Measurements from ENCODE around the gene CCDC190.

The CCDC190 gene

GRCh38 chr1:162893612-162893908, 32.6 kb upstream of the CCDC190 start:
- Histone ChIP-seq H3K36me3 (ENCODE audit: control insufficient read depth in 1 of 2, insufficient read depth in 2 of 2, low read depth in 1 of 2, low read length in 2 of 2) (no peaks in the 10 kb centered on the region), H4K8ac (ENCODE audit: low read length) (no peak overlapping the region)

GRCh38 chr1:162892906-162893611, 32.1 kb upstream of the CCDC190 start:
- Histone ChIP-seq H2BK15ac (ENCODE audit: low read depth, poor library complexity, severe bottlenecking) (no peak overlapping the region), H3K27ac (ENCODE audit: low read length, poor library complexity, severe bottlenecking) (no peak overlapping the region), H4K91ac (ENCODE audit: low read length) (no peak overlapping the region), H3K36me3 (ENCODE audit: control insufficient read depth in 1 of 2, insufficient read depth in 2 of 2, low read depth in 1 of 2, low read length in 2 of 2) (no peaks in the 10 kb centered on the region), H2AK5ac (ENCODE audit: low read length, severe bottlenecking) (no peak overlapping the region), H3K4me2 (ENCODE audit: low read length, poor library complexity, severe bottlenecking) (no peak overlapping the region), H3K4me1 (ENCODE audit: control insufficient read depth, insufficient read depth, low read depth, low read length) (peaks cover 1% of the 10 kb centered on the region), H3K9me3 (ENCODE audit: control insufficient read depth, low read length) (no peaks in the 10 kb centered on the region), H3K4ac (ENCODE audit: low read depth in 1 of 2, low read length in 2 of 2) (no peak overlapping the region), H2BK12ac (ENCODE audit: low read length in 2 of 2) (no peak overlapping the region), H3K4me3 (ENCODE audit: insufficient read depth in 1 of 2, low read depth in 1 of 2, low read length in 2 of 2) (no peak overlapping the region), H2BK5ac (ENCODE audit: low read depth, low read length, poor library complexity, severe bottlenecking) (no peak overlapping the region), H4K8ac (ENCODE audit: low read length) (no peak overlapping the region), H3K79me1 (replicated peaks; ENCODE audit: low read length, poor library complexity, severe bottlenecking) (no peaks in the 10 kb centered on the region), H3K23ac (ENCODE audit: low read length in 2 of 2) (no peak overlapping the region), H3K27me3 (ENCODE audit: control insufficient read depth in 1 of 2, insufficient read depth in 1 of 2, low read length in 2 of 2) (no peaks in the 10 kb centered on the region), H3K18ac (ENCODE audit: low read depth in 1 of 2, low read length in 2 of 2) (no peak overlapping the region), H3K9ac (ENCODE audit: low read length) (peak overlapping the region; percentile 5), H3K14ac (ENCODE audit: low read length in 2 of 2) (no peak overlapping the region), H2AFZ (ENCODE audit: low read depth, low read length) (no peak overlapping the region), H2BK120ac (ENCODE audit: low read depth, low read length) (no peak overlapping the region)
- DNase-seq, result peak; percentile 54
- WGBS, result 100% methylated on average over 2 of the region's 5 CpGs

More at GRCh38 chr1:162893612-162893908, 32.6 kb upstream of the CCDC190 start:
- H2BK5ac ChIP-seq (ENCODE audit: low read depth, low read length, poor library complexity, severe bottlenecking), result no peak overlapping the region
- H3K14ac ChIP-seq (ENCODE audit: low read length in 2 of 2), result no peak overlapping the region
- DNase-seq, result no peak
- H2BK120ac ChIP-seq (ENCODE audit: low read depth, low read length), result no peak overlapping the region
- H3K4ac ChIP-seq (ENCODE audit: low read depth in 1 of 2, low read length in 2 of 2), result no peak overlapping the region
- H3K27me3 ChIP-seq (ENCODE audit: control insufficient read depth in 1 of 2, insufficient read depth in 1 of 2, low read length in 2 of 2), result no peaks in the 10 kb centered on the region
- peaks cover 1% of the 10 kb centered on the region for H3K4me1 ChIP-seq (ENCODE audit: control insufficient read depth, insufficient read depth, low read depth, low read length)
- H3K18ac ChIP-seq (ENCODE audit: low read depth in 1 of 2, low read length in 2 of 2), result no peak overlapping the region
- no peak overlapping the region for H4K91ac ChIP-seq (ENCODE audit: low read length)
- H3K27ac ChIP-seq (ENCODE audit: low read length, poor library complexity, severe bottlenecking), result no peak overlapping the region
- no peak overlapping the region for H2AK5ac ChIP-seq (ENCODE audit: low read length, severe bottlenecking)
- H2BK12ac ChIP-seq (ENCODE audit: low read length in 2 of 2), result no peak overlapping the region
- no peak overlapping the region for H2BK15ac ChIP-seq (ENCODE audit: low read depth, poor library complexity, severe bottlenecking)
- H3K9me3 ChIP-seq (ENCODE audit: control insufficient read depth, low read length), result no peaks in the 10 kb centered on the region
- H2AFZ ChIP-seq (ENCODE audit: low read depth, low read length), result no peak overlapping the region
- H3K23ac ChIP-seq (ENCODE audit: low read length in 2 of 2), result no peak overlapping the region
- no peak overlapping the region for H3K9ac ChIP-seq (ENCODE audit: low read length)
- no peaks in the 10 kb centered on the region for H3K79me1 ChIP-seq (replicated peaks; ENCODE audit: low read length, poor library complexity, severe bottlenecking)
- H3K4me2 ChIP-seq (ENCODE audit: low read length, poor library complexity, severe bottlenecking), result no peak overlapping the region
- no peak overlapping the region for H3K4me3 ChIP-seq (ENCODE audit: insufficient read depth in 1 of 2, low read depth in 1 of 2, low read length in 2 of 2)

GRCh38 chr1:162889989-162890388, 29.0 kb upstream of the CCDC190 start:
- DNase-seq, result no peak
- Histone ChIP-seq H4K91ac (ENCODE audit: low read length) (no peak overlapping the region), H3K18ac (ENCODE audit: low read depth in 1 of 2, low read length in 2 of 2) (no peak overlapping the region), H3K9ac (ENCODE audit: low read length) (no peak overlapping the region), H2BK5ac (ENCODE audit: low read depth, low read length, poor library complexity, severe bottlenecking) (no peak overlapping the region), H3K4ac (ENCODE audit: low read depth in 1 of 2, low read length in 2 of 2) (peak overlapping the region in 1 of 2 experiments; percentile 47), H3K4me3 (ENCODE audit: insufficient read depth in 1 of 2, low read depth in 1 of 2, low read length in 2 of 2) (no peak overlapping the region), H3K9me3 (ENCODE audit: control insufficient read depth, low read length) (no peaks in the 10 kb centered on the region), H3K4me2 (ENCODE audit: low read length, poor library complexity, severe bottlenecking) (no peak overlapping the region), H2BK15ac (ENCODE audit: low read depth, poor library complexity, severe bottlenecking) (no peak overlapping the region), H3K79me1 (replicated peaks; ENCODE audit: low read length, poor library complexity, severe bottlenecking) (no peaks in the 10 kb centered on the region), H3K27ac (ENCODE audit: low read length, poor library complexity, severe bottlenecking) (no peak overlapping the region), H2AK5ac (ENCODE audit: low read length, severe bottlenecking) (no peak overlapping the region), H3K36me3 (ENCODE audit: control insufficient read depth in 1 of 2, insufficient read depth in 2 of 2, low read depth in 1 of 2, low read length in 2 of 2) (no peaks in the 10 kb centered on the region), H2AFZ (ENCODE audit: low read depth, low read length) (no peak overlapping the region), H3K14ac (ENCODE audit: low read length in 2 of 2) (no peak overlapping the region), H3K23ac (ENCODE audit: low read length in 2 of 2) (no peak overlapping the region), H3K27me3 (ENCODE audit: control insufficient read depth in 1 of 2, insufficient read depth in 1 of 2, low read length in 2 of 2) (no peaks in the 10 kb centered on the region), H3K4me1 (ENCODE audit: control insufficient read depth, insufficient read depth, low read depth, low read length) (peaks cover 1% of the 10 kb centered on the region), H2BK12ac (ENCODE audit: low read length in 2 of 2) (no peak overlapping the region), H4K8ac (ENCODE audit: low read length) (no peak overlapping the region), H2BK120ac (ENCODE audit: low read depth, low read length) (no peak overlapping the region)
- WGBS, result 41% methylated on average over 1 of the region's 2 CpGs

- no peak overlapping the region for H2BK12ac ChIP-seq (ENCODE audit: low read length in 2 of 2)
- H3K4me1 ChIP-seq (ENCODE audit: control insufficient read depth, insufficient read depth, low read depth, low read length), result no peaks in the 10 kb centered on the region
- H3K79me1 ChIP-seq (replicated peaks; ENCODE audit: low read length, poor library complexity, severe bottlenecking), result no peaks in the 10 kb centered on the region
- H3K14ac ChIP-seq (ENCODE audit: low read length in 2 of 2), result no peak overlapping the region
- H3K4me2 ChIP-seq (ENCODE audit: low read length, poor library complexity, severe bottlenecking), result no peak overlapping the region
- H3K23ac ChIP-seq (ENCODE audit: low read length in 2 of 2), result no peak overlapping the region
- H2AFZ ChIP-seq (ENCODE audit: low read depth, low read length), result no peak overlapping the region
- H2BK5ac ChIP-seq (ENCODE audit: low read depth, low read length, poor library complexity, severe bottlenecking), result no peak overlapping the region
- no peak overlapping the region for H3K4ac ChIP-seq (ENCODE audit: low read depth in 1 of 2, low read length in 2 of 2)
- H2BK120ac ChIP-seq (ENCODE audit: low read depth, low read length), result no peak overlapping the region
- no peaks in the 10 kb centered on the region for H3K36me3 ChIP-seq (ENCODE audit: control insufficient read depth in 1 of 2, insufficient read depth in 2 of 2, low read depth in 1 of 2, low read length in 2 of 2)
- no peak overlapping the region for H3K9ac ChIP-seq (ENCODE audit: low read length)
- WGBS, result 100% methylated on average over 1 of the region's 2 CpGs
- H2AK5ac ChIP-seq (ENCODE audit: low read length, severe bottlenecking), result no peak overlapping the region
- DNase-seq, result no peak
- H4K91ac ChIP-seq (ENCODE audit: low read length), result no peak overlapping the region
- H3K27ac ChIP-seq (ENCODE audit: low read length, poor library complexity, severe bottlenecking), result no peak overlapping the region
- H2BK15ac ChIP-seq (ENCODE audit: low read depth, poor library complexity, severe bottlenecking), result no peak overlapping the region
- H3K4me3 ChIP-seq (ENCODE audit: insufficient read depth in 1 of 2, low read depth in 1 of 2, low read length in 2 of 2), result no peak overlapping the region
- no peaks in the 10 kb centered on the region for H3K9me3 ChIP-seq (ENCODE audit: control insufficient read depth, low read length)
- H3K27me3 ChIP-seq (ENCODE audit: control insufficient read depth in 1 of 2, insufficient read depth in 1 of 2, low read length in 2 of 2), result no peaks in the 10 kb centered on the region
- no peak overlapping the region for H3K18ac ChIP-seq (ENCODE audit: low read depth in 1 of 2, low read length in 2 of 2)
- H4K8ac ChIP-seq (ENCODE audit: low read length), result no peak overlapping the region
Measured at GRCh38 chr1:162886705-162887104, 25.7 kb upstream of the CCDC190 start.
